ENCODE measurements around the gene XXYLT1.

Gene XXYLT1

DNA sequence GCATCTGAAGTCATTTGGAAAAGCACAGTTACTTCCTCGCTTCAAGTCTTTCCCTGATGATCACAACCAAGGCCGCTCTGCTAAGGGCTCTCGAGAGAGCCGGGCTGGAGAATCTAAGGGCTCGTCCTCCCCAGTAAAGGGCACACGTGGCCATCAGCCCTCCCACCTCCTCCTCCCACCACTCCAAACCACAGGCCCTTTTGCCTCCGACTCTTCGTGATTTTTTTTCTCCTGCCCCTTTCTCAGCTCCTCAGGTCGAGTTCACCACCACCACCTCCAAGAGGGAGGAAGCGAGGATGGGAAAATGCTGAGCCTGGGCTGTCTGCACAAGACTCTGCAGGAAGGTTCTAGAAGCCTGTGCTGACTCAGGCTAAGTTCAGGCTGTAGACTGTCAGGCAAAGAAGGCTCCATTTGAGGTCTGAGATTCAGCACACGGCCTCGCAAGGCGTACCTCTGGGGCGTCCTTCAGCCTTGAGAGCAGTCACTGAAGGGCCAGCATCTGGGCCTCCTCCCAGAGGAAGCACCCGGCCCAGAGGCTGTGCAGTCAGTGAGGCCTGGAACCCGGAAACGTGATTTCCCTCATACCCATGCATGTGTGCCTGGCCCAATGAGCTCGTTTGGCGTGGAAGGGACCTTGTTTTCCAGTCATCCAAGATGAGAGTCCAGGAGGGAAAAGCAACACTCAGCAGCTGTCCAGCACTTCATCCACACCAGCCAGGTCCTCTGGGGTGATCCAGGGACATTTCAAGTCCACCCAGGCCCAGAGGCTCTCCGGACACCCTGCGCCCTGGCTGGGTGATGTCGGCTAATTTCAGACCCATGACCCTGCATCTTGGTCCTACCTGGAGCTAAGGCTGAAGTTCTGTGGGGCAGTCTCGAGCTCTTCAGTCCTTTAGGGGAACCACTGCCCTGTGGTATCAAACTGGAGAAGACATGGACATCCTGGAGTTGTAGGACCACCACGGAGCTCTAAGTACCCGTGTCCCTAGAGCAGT is 196.8 kb downstream of the XXYLT1 start:
- H3K4me3 ChIP-seq (ENCODE audit: severe bottlenecking): no peak overlapping the region
- H3K27me3 ChIP-seq (ENCODE audit: insufficient read depth, poor library complexity, severe bottlenecking): no peaks in the 10 kb centered on the region
- no peak for TF ChIP-seq CTCF (IDR thresholded peaks at IDR 0.05; ENCODE audit: poor library complexity, severe bottlenecking)
- ATAC-seq (ENCODE audit: low read depth): no peak
- DNase-seq (ENCODE audit: low spot score): peak; percentile 34
- no peaks in the 10 kb centered on the region for H3K9me3 ChIP-seq (ENCODE audit: severe bottlenecking)
- H3K27ac ChIP-seq (ENCODE audit: poor library complexity, severe bottlenecking): no peak overlapping the region
- no peaks in the 10 kb centered on the region for H3K4me1 ChIP-seq (ENCODE audit: insufficient read depth, poor library complexity, severe bottlenecking)
- H3K36me3 ChIP-seq (ENCODE audit: low read depth): no peaks in the 10 kb centered on the region

DNA sequence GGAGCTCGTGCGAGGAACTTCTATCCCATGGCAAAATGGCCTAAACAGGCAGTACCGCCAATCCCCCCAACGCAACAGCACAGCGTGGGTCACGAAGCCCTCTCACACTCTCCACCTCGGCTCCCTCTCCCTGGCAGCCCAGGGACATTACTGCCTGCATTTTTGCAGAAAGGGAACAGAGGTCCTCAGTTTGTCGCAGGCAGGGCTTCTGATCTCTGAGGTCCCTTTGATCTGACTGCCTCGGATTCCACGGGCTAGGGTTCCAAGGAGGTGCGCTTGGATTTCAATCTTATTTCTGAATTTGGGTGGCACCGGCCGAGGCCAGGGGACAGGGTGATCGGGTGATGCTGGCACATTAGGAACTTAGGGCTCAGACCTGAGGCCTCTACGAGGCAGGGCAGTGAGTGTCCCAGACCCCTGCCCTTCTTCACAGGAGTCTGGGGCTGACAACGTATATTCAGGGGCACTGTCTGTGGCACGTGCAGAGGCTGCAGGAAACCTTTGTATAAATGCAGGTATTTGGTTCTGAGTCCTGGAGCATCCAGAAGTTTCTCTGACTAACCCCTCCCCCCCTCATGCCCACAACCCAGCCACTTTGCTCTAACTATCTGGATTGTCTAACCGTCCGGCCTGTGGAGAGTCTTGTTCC is 197.9 kb downstream of the XXYLT1 start:
- DNase-seq (ENCODE audit: low spot score) (peak; percentile 37), ATAC-seq (ENCODE audit: low read depth) (no peak)
- no peaks in the 10 kb centered on the region for H3K36me3 ChIP-seq (ENCODE audit: low read depth)
- H3K4me1 ChIP-seq (ENCODE audit: insufficient read depth, poor library complexity, severe bottlenecking): peaks cover 2% of the 10 kb centered on the region
- H3K9me3 ChIP-seq (ENCODE audit: severe bottlenecking): no peaks in the 10 kb centered on the region
- H3K4me3 ChIP-seq (ENCODE audit: severe bottlenecking): no peak overlapping the region
- no peak for TF ChIP-seq CTCF (IDR thresholded peaks at IDR 0.05; ENCODE audit: poor library complexity, severe bottlenecking)
- no peaks in the 10 kb centered on the region for H3K27me3 ChIP-seq (ENCODE audit: insufficient read depth, poor library complexity, severe bottlenecking)
- no peak overlapping the region for H3K27ac ChIP-seq (ENCODE audit: poor library complexity, severe bottlenecking)

DNA sequence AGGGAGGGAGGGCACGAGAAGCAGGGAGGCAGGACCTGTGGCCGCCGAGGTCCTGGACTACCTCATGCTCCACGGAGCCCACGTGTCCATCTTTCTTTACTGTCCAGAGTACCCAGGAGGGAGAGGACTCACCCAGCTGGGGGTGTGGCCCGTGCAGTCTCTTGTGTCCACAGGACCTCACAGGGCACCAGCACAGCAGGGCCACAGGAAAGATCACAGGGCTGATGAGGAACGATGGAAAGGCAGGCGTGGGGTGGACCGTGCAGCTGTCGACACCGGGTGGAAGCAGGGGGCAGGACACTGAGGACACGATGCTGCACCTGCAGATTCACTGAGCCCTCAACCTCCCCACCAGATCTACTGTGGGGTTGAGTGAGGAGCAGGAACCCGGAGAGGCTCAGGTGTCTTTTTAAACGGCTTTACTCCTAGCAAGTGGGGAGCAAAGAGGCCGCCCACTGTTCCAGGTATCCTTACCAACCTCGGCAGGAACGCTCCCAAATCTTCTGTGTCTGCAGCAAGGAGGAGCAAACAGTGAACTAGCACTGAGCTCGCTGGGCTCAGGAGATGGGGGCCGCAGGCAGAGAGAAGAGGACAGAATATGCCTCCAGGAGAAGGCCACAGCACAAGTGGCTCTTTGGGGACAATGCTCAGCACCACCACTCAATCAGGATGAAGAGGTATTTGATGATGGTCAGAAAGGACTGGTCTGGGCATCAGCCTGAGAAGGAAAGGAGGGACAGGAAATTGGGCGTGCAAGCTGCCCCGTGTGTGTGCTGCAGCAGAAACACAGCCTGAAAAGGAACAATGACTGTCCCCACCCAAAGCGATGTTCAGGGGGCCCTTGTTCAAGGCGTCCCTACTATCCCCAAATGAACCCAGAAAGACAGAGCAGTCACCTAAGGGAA is 198.8 kb downstream of the XXYLT1 start:
- no peaks in the 10 kb centered on the region for H3K27me3 ChIP-seq (ENCODE audit: insufficient read depth, poor library complexity, severe bottlenecking)
- TF ChIP-seq CTCF (IDR thresholded peaks at IDR 0.05; ENCODE audit: poor library complexity, severe bottlenecking): no peak
- no peak overlapping the region for H3K27ac ChIP-seq (ENCODE audit: poor library complexity, severe bottlenecking)
- H3K9me3 ChIP-seq (ENCODE audit: severe bottlenecking): no peaks in the 10 kb centered on the region
- no peaks in the 10 kb centered on the region for H3K36me3 ChIP-seq (ENCODE audit: low read depth)
- no peak for ATAC-seq (ENCODE audit: low read depth)
- peak; percentile 53 for DNase-seq (ENCODE audit: low spot score)
- H3K4me3 ChIP-seq (ENCODE audit: severe bottlenecking): no peak overlapping the region
- peaks cover 2% of the 10 kb centered on the region for H3K4me1 ChIP-seq (ENCODE audit: insufficient read depth, poor library complexity, severe bottlenecking)

DNA sequence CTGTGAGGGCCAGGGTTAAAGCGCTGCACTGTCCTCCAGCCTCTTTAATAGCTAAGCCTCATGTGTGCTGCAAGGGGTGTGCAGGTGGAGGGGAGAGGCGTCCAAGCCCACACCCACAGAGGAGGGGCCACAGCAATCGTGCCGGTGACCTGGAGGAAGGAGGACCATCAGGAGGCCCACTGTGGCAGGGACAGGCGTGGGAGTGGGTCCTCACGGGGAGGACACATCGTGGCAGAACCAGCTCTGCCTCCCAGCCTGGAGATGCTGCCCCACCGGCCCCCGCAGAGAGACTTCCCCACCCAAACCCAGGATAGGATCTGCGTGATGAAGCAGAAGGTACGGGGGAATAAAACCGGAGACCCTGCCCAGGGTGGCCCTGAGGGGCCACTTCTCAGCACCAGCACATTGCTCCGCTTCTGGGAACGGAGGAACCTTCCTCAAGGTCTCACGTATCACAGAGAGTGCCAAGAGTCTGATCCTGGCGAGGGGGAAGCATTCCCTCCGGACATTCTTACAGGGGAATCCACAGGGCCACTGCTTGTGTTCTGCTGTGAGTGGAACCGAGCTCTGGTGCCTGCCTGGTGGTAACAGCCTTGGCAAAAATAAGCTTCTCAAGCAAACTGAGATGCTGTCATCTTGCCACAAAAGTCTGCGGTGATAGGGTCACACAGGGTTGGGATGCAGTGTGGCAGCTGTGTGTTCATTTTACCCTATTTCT is 199.8 kb downstream of the XXYLT1 start:
- Histone ChIP-seq H3K36me3 (ENCODE audit: low read depth) (no peaks in the 10 kb centered on the region), H3K27me3 (ENCODE audit: insufficient read depth, poor library complexity, severe bottlenecking) (no peaks in the 10 kb centered on the region), H3K4me1 (ENCODE audit: insufficient read depth, poor library complexity, severe bottlenecking) (peaks cover 2% of the 10 kb centered on the region), H3K9me3 (ENCODE audit: severe bottlenecking) (peaks cover 2% of the 10 kb centered on the region), H3K27ac (ENCODE audit: poor library complexity, severe bottlenecking) (no peak overlapping the region), H3K4me3 (ENCODE audit: severe bottlenecking) (no peak overlapping the region)
- TF ChIP-seq CTCF (IDR thresholded peaks at IDR 0.05; ENCODE audit: poor library complexity, severe bottlenecking): no peak
- peak; percentile 41 for DNase-seq (ENCODE audit: low spot score)
- no peak for ATAC-seq (ENCODE audit: low read depth)

Data from RWPE2 (cell line).